ENCODE data around the gene ATP11C.

Gene ATP11C

GRCh38 chrX:139802048-139802447 lies 130.8 kb downstream of the ATP11C start:
- peaks cover 3% of the 10 kb centered on the region; the same call in 1 of the 2 replicates for H3K36me3 ChIP-seq
- no peak for DNase-seq
- no peak for TF ChIP-seq CTCF (IDR thresholded peaks at IDR 0.05; ENCODE audit: low read depth, low read length)

GRCh38 chrX:139801397-139801813 lies 131.4 kb downstream of the ATP11C start:
- H3K9me3 ChIP-seq: no peaks in the 10 kb centered on the region
- H3K36me3 ChIP-seq: peaks cover 3% of the 10 kb centered on the region; the same call in 1 of the 2 replicates

More at GRCh38 chrX:139802048-139802447, 130.8 kb downstream of the ATP11C start:
- H3K4me3 ChIP-seq (ENCODE audit: low read depth, low read length): no peak overlapping the region
- no peaks in the 10 kb centered on the region for H3K4me1 ChIP-seq
- no peaks in the 10 kb centered on the region for H3K9me3 ChIP-seq
- no peaks in the 10 kb centered on the region for H3K27me3 ChIP-seq

GRCh38 chrX:139798701-139799100 lies 134.2 kb downstream of the ATP11C start:
- Histone ChIP-seq H3K36me3 (peaks cover 3% of the 10 kb centered on the region; the same call in 1 of the 2 replicates), H3K4me3 (ENCODE audit: low read depth, low read length) (no peak overlapping the region), H3K27me3 (no peaks in the 10 kb centered on the region), H3K4me1 (no peaks in the 10 kb centered on the region), H3K9me3 (no peaks in the 10 kb centered on the region)
- TF ChIP-seq CTCF (IDR thresholded peaks at IDR 0.05; ENCODE audit: low read depth, low read length): no peak
- no peak for DNase-seq

More at GRCh38 chrX:139801397-139801813, 131.4 kb downstream of the ATP11C start:
- no peak for TF ChIP-seq CTCF (IDR thresholded peaks at IDR 0.05; ENCODE audit: low read depth, low read length)
- no peaks in the 10 kb centered on the region for H3K27me3 ChIP-seq
- DNase-seq: no peak
- H3K4me3 ChIP-seq (ENCODE audit: low read depth, low read length): no peak overlapping the region
- H3K4me1 ChIP-seq: no peaks in the 10 kb centered on the region

- TF ChIP-seq CTCF (IDR thresholded peaks at IDR 0.05; ENCODE audit: low read depth, low read length): no peak
- Histone ChIP-seq H3K4me1 (no peaks in the 10 kb centered on the region), H3K27me3 (no peaks in the 10 kb centered on the region), H3K4me3 (ENCODE audit: low read depth, low read length) (no peak overlapping the region), H3K9me3 (no peaks in the 10 kb centered on the region), H3K36me3 (no peaks in the 10 kb centered on the region)
- DNase-seq: no peak
Observed at GRCh38 chrX:139795196-139795595, 137.7 kb downstream of the ATP11C start.

GRCh38 chrX:139787601-139788000 lies 145.3 kb downstream of the ATP11C start:
- no peaks in the 10 kb centered on the region; the same call in 1 of the 2 replicates for H3K36me3 ChIP-seq
- no peak overlapping the region for H3K4me3 ChIP-seq (ENCODE audit: low read depth, low read length)
- no peaks in the 10 kb centered on the region for H3K27me3 ChIP-seq
- H3K9me3 ChIP-seq: no peaks in the 10 kb centered on the region
- TF ChIP-seq CTCF (IDR thresholded peaks at IDR 0.05; ENCODE audit: low read depth, low read length): no peak
- H3K4me1 ChIP-seq: no peaks in the 10 kb centered on the region
- no peak for DNase-seq

- no peak for DNase-seq
- Histone ChIP-seq H3K4me1 (no peaks in the 10 kb centered on the region), H3K4me3 (ENCODE audit: low read depth, low read length) (no peak overlapping the region), H3K27me3 (no peaks in the 10 kb centered on the region), H3K36me3 (no peaks in the 10 kb centered on the region; the same call in 1 of the 2 replicates), H3K9me3 (no peaks in the 10 kb centered on the region)
- TF ChIP-seq CTCF (IDR thresholded peaks at IDR 0.05; ENCODE audit: low read depth, low read length): no peak
Observed at GRCh38 chrX:139784807-139785206, 148.0 kb downstream of the ATP11C start.
